GM21825 (cell line): ENCODE measurements around the gene ADGRL3.
"Not testable (repeated sequence)": the region's sequence is repeated elsewhere in the genome, so short reads cannot be mapped to it uniquely, and the experiment has no call there.

Source experiments
- ATAC-seq: cut with Tn5 transposase; IDR thresholded peaks from one replicate; pipeline ENCODE4 v1.9.1; 2021; ENCODE audit warnings: mild to moderate bottlenecking, moderate library complexity; ENCODE audit not compliant: unreplicated experiment

Gene ADGRL3

GRCh38 chr4:61924131-61924530 is 724.0 kb downstream of the ADGRL3 start:
- no peak for ATAC-seq

- ATAC-seq, result no peak
These were observed 733.4 kb downstream of the ADGRL3 start for GRCh38 chr4:61933527-61933926.

- ATAC-seq, result no peak
These were observed 734.1 kb downstream of the ADGRL3 start for GRCh38 chr4:61934198-61934597.

GRCh38 chr4:61938250-61938846 is 738.2 kb downstream of the ADGRL3 start:
- ATAC-seq, result no peak

- no peak for ATAC-seq
These were observed 750.5 kb downstream of the ADGRL3 start for GRCh38 chr4:61950625-61951024.

- no peak for ATAC-seq
These were observed 753.3 kb downstream of the ADGRL3 start for GRCh38 chr4:61953386-61953785.

- no peak for ATAC-seq
These were observed 758.5 kb downstream of the ADGRL3 start for GRCh38 chr4:61958591-61958990.

GRCh38 chr4:61959087-61959486 is 759.0 kb downstream of the ADGRL3 start:
- ATAC-seq, result no peak

- no peak for ATAC-seq
These were observed 784.3 kb downstream of the ADGRL3 start for GRCh38 chr4:61984260-61984909.

- no peak for ATAC-seq
These were observed 785.3 kb downstream of the ADGRL3 start for GRCh38 chr4:61985426-61985825.

GRCh38 chr4:61986929-61987328 is 786.8 kb downstream of the ADGRL3 start:
- ATAC-seq, result not testable (repeated sequence)

- no peak for ATAC-seq
These were observed 792.2 kb downstream of the ADGRL3 start for GRCh38 chr4:61992351-61992750.

- ATAC-seq, result no peak
These were observed 793.9 kb downstream of the ADGRL3 start for GRCh38 chr4:61994036-61994435.

- no peak for ATAC-seq
These were observed 795.7 kb downstream of the ADGRL3 start for GRCh38 chr4:61995717-61996340.

- no peak for ATAC-seq
These were observed 796.8 kb downstream of the ADGRL3 start for GRCh38 chr4:61996943-61997342.

- no peak for ATAC-seq
These were observed 797.7 kb downstream of the ADGRL3 start for GRCh38 chr4:61997831-61998230.

- no peak for ATAC-seq
These were observed 803.6 kb downstream of the ADGRL3 start for GRCh38 chr4:62003695-62004094.

- ATAC-seq, result no peak
These were observed 804.8 kb downstream of the ADGRL3 start for GRCh38 chr4:62004881-62005280.

GRCh38 chr4:62006108-62006507 is 806.0 kb downstream of the ADGRL3 start:
- ATAC-seq, result no peak

GRCh38 chr4:62015043-62015739 is 815.1 kb downstream of the ADGRL3 start:
- no peak for ATAC-seq

- no peak for ATAC-seq
These were observed 818.4 kb downstream of the ADGRL3 start for GRCh38 chr4:62018537-62018936.

- no peak for ATAC-seq
These were observed 823.5 kb downstream of the ADGRL3 start for GRCh38 chr4:62023633-62024032.
